ENCODE measurements around the gene EEF1AKMT4. TPM values are rescaled to one million over a fixed set of nuclear protein-coding genes. Genes with fewer than 3 reads are reported as not detected.

EEF1AKMT4 gene
- total and polyA plus RNA-seq, 10 of the 15 experiments (the other 5 are each of a cell fraction or from before 2014, with no cell fraction given), result 7.5 to 26.8 (median 18.3) TPM

- 52% methylated on average over 21 of the region's 21 CpGs for WGBS (ENCODE audit: insufficient coverage, insufficient replicate concordance, low lambda C conversion rate, missing lambda C conversion rate)
- TF ChIP-seq BRCA1 (IDR thresholded peaks at IDR 0.05; ENCODE audit: low read depth, low read length) (no peak), ATF7 (IDR thresholded peaks at IDR 0.05; ENCODE audit: low read depth) (no peak), STAT3 (IDR thresholded peaks at IDR 0.05; ENCODE audit: low read depth, low read length) (no peak), HCFC1 (IDR thresholded peaks at IDR 0.05; ENCODE audit: low read length) (no peak), RBBP5 (conservative IDR thresholded peaks at IDR 0.05) (no peak), YBX1 (IDR thresholded peaks at IDR 0.05) (no peak), BCL3 (IDR thresholded peaks at IDR 0.05; ENCODE audit: borderline replicate concordance, insufficient read depth, low read depth, low read length, poor library complexity, severe bottlenecking) (no peak), DPF2 (IDR thresholded peaks at IDR 0.05) (no peak)
- TF ChIP-seq, protein P1, sequence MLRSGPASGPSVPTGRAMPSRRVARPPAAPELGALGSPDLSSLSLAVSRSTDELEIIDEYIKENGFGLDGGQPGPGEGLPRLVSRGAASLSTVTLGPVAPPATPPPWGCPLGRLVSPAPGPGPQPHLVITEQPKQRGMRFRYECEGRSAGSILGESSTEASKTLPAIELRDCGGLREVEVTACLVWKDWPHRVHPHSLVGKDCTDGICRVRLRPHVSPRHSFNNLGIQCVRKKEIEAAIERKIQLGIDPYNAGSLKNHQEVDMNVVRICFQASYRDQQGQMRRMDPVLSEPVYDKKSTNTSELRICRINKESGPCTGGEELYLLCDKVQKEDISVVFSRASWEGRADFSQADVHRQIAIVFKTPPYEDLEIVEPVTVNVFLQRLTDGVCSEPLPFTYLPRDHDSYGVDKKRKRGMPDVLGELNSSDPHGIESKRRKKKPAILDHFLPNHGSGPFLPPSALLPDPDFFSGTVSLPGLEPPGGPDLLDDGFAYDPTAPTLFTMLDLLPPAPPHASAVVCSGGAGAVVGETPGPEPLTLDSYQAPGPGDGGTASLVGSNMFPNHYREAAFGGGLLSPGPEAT (IDR thresholded peaks at IDR 0.05; ENCODE audit: low read depth), result no peak
- POLR2A ChIA-PET, result no interaction called here
Observed at GRCh38 chr3:184291738-184292445, 42.4 kb downstream of the EEF1AKMT4 start.

More at GRCh38 chr3:184291738-184292445, 42.4 kb downstream of the EEF1AKMT4 start:
- FAIRE-seq (no peak), ATAC-seq (no peak), DNase-seq (ENCODE audit: low read depth, low spot score) (no peak)
- no peaks in the 10 kb centered on the region for H3K9me3 ChIP-seq (replicated peaks; ENCODE audit: control insufficient read depth, insufficient read depth, low read length)
- H3K27ac ChIP-seq (ENCODE audit: control insufficient read depth, insufficient read depth), result no peak overlapping the region
- BruUV-seq (replicated peaks), result no TSS peak
- H3K4me1 ChIP-seq (ENCODE audit: control insufficient read depth, insufficient read depth, low read length), result no peaks in the 10 kb centered on the region
- H3K27me3 ChIP-seq (replicated peaks in 1 of 2; ENCODE audit: control insufficient read depth in 2 of 2, insufficient read depth in 2 of 2, low read length in 1 of 2), result no peaks in the 10 kb centered on the region
- H2AFZ ChIP-seq (ENCODE audit: control insufficient read depth, low read depth, low read length), result no peak overlapping the region
- ChIA-PET RAD21 (ENCODE audit: unreplicated experiment) (interaction anchor here (1.6 kb wide), 1 partner anchor 64 kb away, joined by 5 read pairs; no protein-coding TSS in a partner anchor), CTCF (interaction anchor here (0.7 to 1.3 kb wide), 3 partner anchors 14 to 878 kb away, joined by 3 to 4 read pairs (median 4); no protein-coding TSS in a partner anchor), SMC1A (ENCODE audit: uncharacterized antibody, unreplicated experiment) (interaction anchor here (1.2 kb wide), 1 partner anchor 42 kb away, joined by 3 read pairs; the partner anchor contains the start of gene EEF1AKMT4)
- no peak overlapping the region for H3K9ac ChIP-seq (ENCODE audit: control insufficient read depth, insufficient read depth, low read length)
- no peak overlapping the region for H3K4me3 ChIP-seq
- no peak overlapping the region for H3K4me2 ChIP-seq (ENCODE audit: control insufficient read depth, insufficient read depth)
- intact Hi-C loops (cut with micrococcal nuclease; ENCODE audit: unreplicated experiment), result no loop called here
- H4K20me1 ChIP-seq (ENCODE audit: control insufficient read depth, insufficient read depth), result no peaks in the 10 kb centered on the region
- in situ Hi-C loops (cut with MboI), result no loop called here
- H3K36me3 ChIP-seq (ENCODE audit: control insufficient read depth in 2 of 2, insufficient read depth in 2 of 2, low read length in 1 of 2), result no peaks in the 10 kb centered on the region
- H3K79me2 ChIP-seq (ENCODE audit: control insufficient read depth, insufficient read depth, low read length), result no peaks in the 10 kb centered on the region
